ENCODE results near the gene DENND1B. TPM values are rescaled to one million over a fixed set of nuclear protein-coding genes. Genes with fewer than 3 reads are reported as not detected.

Gene DENND1B
- polyA plus RNA-seq, 1 donor from 2014 or later, result 12.4 TPM

- H3K9ac ChIP-seq (ENCODE audit: low read length), result no peak overlapping the region
Observed at GRCh38 chr1:197807216-197807615, 31.9 kb upstream of the DENND1B start.

GRCh38 chr1:197806718-197807117 is 31.4 kb upstream of the DENND1B start:
- Histone ChIP-seq H3K4me2 (ENCODE audit: low read length) (no peak overlapping the region), H3K36me3 (ENCODE audit: insufficient read depth, low read length) (no peaks in the 10 kb centered on the region), H3K4me3 (ENCODE audit: low read length) (no peak overlapping the region), H4K20me1 (ENCODE audit: insufficient read depth) (no peaks in the 10 kb centered on the region), H3K9ac (ENCODE audit: low read length) (no peak overlapping the region), H3K27me3 (ENCODE audit: insufficient read depth, low read depth, low read length) (no peaks in the 10 kb centered on the region), H3K9me3 (ENCODE audit: low read length) (no peaks in the 10 kb centered on the region), H3K79me2 (replicated peaks; ENCODE audit: insufficient read depth, low read length) (no peaks in the 10 kb centered on the region), H3F3A (ENCODE audit: insufficient read depth, low read length, poor library complexity, severe bottlenecking) (no peaks in the 10 kb centered on the region), H3K27ac (ENCODE audit: low read length) (no peak overlapping the region), H3K9me2 (ENCODE audit: insufficient read depth, low read length) (no peaks in the 10 kb centered on the region), H2AFZ (ENCODE audit: low read depth, low read length) (no peak overlapping the region)
- no peak for TF ChIP-seq TAF1 (IDR thresholded peaks at IDR 0.05; ENCODE audit: low read depth)
- no peak for TF ChIP-seq CTCF (IDR thresholded peaks at IDR 0.05; ENCODE audit: poor library complexity, severe bottlenecking)
- no peak for TF ChIP-seq SMC3 (conservative IDR thresholded peaks at IDR 0.05; ENCODE audit: poor library complexity)
- no peak for TF ChIP-seq EP300 (conservative IDR thresholded peaks at IDR 0.05; ENCODE audit: poor library complexity, severe bottlenecking)
- no peak for TF ChIP-seq MXI1 (conservative IDR thresholded peaks at IDR 0.05; ENCODE audit: poor library complexity, severe bottlenecking)
- TF ChIP-seq EZH2 (IDR thresholded peaks at IDR 0.05; ENCODE audit: borderline replicate concordance, insufficient read depth, low read length, poor library complexity, severe bottlenecking), result no peak
- TF ChIP-seq RAD21 (conservative IDR thresholded peaks at IDR 0.05), result no peak
- no peak for TF ChIP-seq POLR2AphosphoS5 (IDR thresholded peaks at IDR 0.05)
- no peak for TF ChIP-seq REST (IDR thresholded peaks at IDR 0.05; ENCODE audit: borderline replicate concordance)

More at GRCh38 chr1:197807216-197807615, 31.9 kb upstream of the DENND1B start:
- no peaks in the 10 kb centered on the region for H3K36me3 ChIP-seq (ENCODE audit: insufficient read depth, low read length)
- H3K9me2 ChIP-seq (ENCODE audit: insufficient read depth, low read length), result no peaks in the 10 kb centered on the region
- TF ChIP-seq CTCF (IDR thresholded peaks at IDR 0.05; ENCODE audit: poor library complexity, severe bottlenecking), result no peak
- TF ChIP-seq MXI1 (conservative IDR thresholded peaks at IDR 0.05; ENCODE audit: poor library complexity, severe bottlenecking), result no peak
- no peak for TF ChIP-seq TAF1 (IDR thresholded peaks at IDR 0.05; ENCODE audit: low read depth)
- no peak for TF ChIP-seq EZH2 (IDR thresholded peaks at IDR 0.05; ENCODE audit: borderline replicate concordance, insufficient read depth, low read length, poor library complexity, severe bottlenecking)
- TF ChIP-seq EP300 (conservative IDR thresholded peaks at IDR 0.05; ENCODE audit: poor library complexity, severe bottlenecking), result no peak
- H4K20me1 ChIP-seq (ENCODE audit: insufficient read depth), result no peaks in the 10 kb centered on the region
- no peak overlapping the region for H2AFZ ChIP-seq (ENCODE audit: low read depth, low read length)
- H3K27me3 ChIP-seq (ENCODE audit: insufficient read depth, low read depth, low read length), result no peaks in the 10 kb centered on the region
- H3K27ac ChIP-seq (ENCODE audit: low read length), result no peak overlapping the region
- H3F3A ChIP-seq (ENCODE audit: insufficient read depth, low read length, poor library complexity, severe bottlenecking), result no peaks in the 10 kb centered on the region
- H3K79me2 ChIP-seq (replicated peaks; ENCODE audit: insufficient read depth, low read length), result no peaks in the 10 kb centered on the region
- H3K4me3 ChIP-seq (ENCODE audit: low read length), result no peak overlapping the region
- no peaks in the 10 kb centered on the region for H3K9me3 ChIP-seq (ENCODE audit: low read length)
- no peak overlapping the region for H3K4me2 ChIP-seq (ENCODE audit: low read length)

Measured in neural cell (in vitro differentiated cells).